T-helper 17 cell (primary cell): ENCODE results near the gene CALCOCO1. TPM values are rescaled to one million over a fixed set of nuclear protein-coding genes. Genes with fewer than 3 reads are reported as not detected.
"Not testable (repeated sequence)": the region's sequence is repeated elsewhere in the genome, so short reads cannot be mapped to it uniquely, and the experiment has no call there.

ENCODE experiments used
- ATAC-seq: fragments of 150-1000 bp; cut with Tn5 transposase; 2 replicates; pipeline ENCODE4 v1.10.0; 2021; ENCODE audit warnings: mild to moderate bottlenecking, moderate library complexity
- DNase-seq, 3 donors: peaks; one replicate each; pipeline versions ENCODE4 v3.0.0 to v3.0.0-alpha.2; 2020 to 2021
- H3K9me3 ChIP-seq: one replicate; pipeline ENCODE4 v1.7.0; 2013; ENCODE audit warnings: low read length, mild to moderate bottlenecking; ENCODE audit not compliant: control insufficient read depth, poor library complexity, severe bottlenecking
- H3K27ac Mint-ChIP-seq: one replicate; pipeline ENCODE4 v1.8.0; 2022; ENCODE audit warnings: mild to moderate bottlenecking, moderate library complexity, mixed read lengths
- H3K27me3 Mint-ChIP-seq: one replicate; pipeline ENCODE4 v1.8.0; 2022; ENCODE audit warnings: mixed read lengths
- H3K36me3 Mint-ChIP-seq: one replicate; pipeline ENCODE4 v1.8.0; 2022; ENCODE audit warnings: low read depth, mixed read lengths
- H3K4me1 Mint-ChIP-seq: one replicate; pipeline ENCODE4 v1.8.0; 2022; ENCODE audit warnings: mild to moderate bottlenecking, mixed read lengths
- H3K4me3 Mint-ChIP-seq: one replicate; pipeline ENCODE4 v1.8.0; 2022; ENCODE audit warnings: mild to moderate bottlenecking, moderate library complexity, mixed read lengths
- total RNA-seq, 4 donors: library from RNA in 2 of 4; stranded (reverse) in 2 of 4; gene quantifications; one replicate each; pipeline ENCODE4 v1.2.3 and lab custom pipeline; 2022 to 2026

Gene CALCOCO1
- total RNA-seq, result 100 to 1,000 TPM; 108 to 134 TPM
- 86.5 to 152 reads per million in 2 donors for total RNA-seq (lab: John Stamatoyannopoulos, UW)

- no peaks in the 10 kb centered on the region for H3K9me3 ChIP-seq
- Mint-ChIP-seq H3K36me3 (peaks cover 8% of the 10 kb centered on the region), H3K27ac (peak within 1 kb of the TSS; percentile 91), H3K4me3 (peak within 1 kb of the TSS; percentile 99), H3K4me1 (peaks cover 21% of the 10 kb centered on the region), H3K27me3 (no peaks in the 10 kb centered on the region)
- DNase-seq (peak; percentile 90 to 94 (median 91)), ATAC-seq (peak; percentile 98)
Observed at GRCh38 chr12:53727310-53728041, at the start of gene CALCOCO1. TSS of gene CALCOCO1 (minus strand) at chr12:53727452. CDS start at chr12:53725242, 2,210 bp downstream.

- DNase-seq (no peak), ATAC-seq (no peak)
- H3K4me1 Mint-ChIP-seq, result no peaks in the 10 kb centered on the region
- H3K4me3 Mint-ChIP-seq, result no peak overlapping the region
- no peaks in the 10 kb centered on the region for H3K9me3 ChIP-seq
- H3K27ac Mint-ChIP-seq, result no peak overlapping the region
- H3K27me3 Mint-ChIP-seq, result peaks cover 85% of the 10 kb centered on the region
- H3K36me3 Mint-ChIP-seq, result peaks cover 10% of the 10 kb centered on the region
Observed at GRCh38 chr12:53776872-53777271, 49.6 kb upstream of the CALCOCO1 start.

GRCh38 chr12:53775478-53776145 is 48.4 kb upstream of the CALCOCO1 start:
- no peak for DNase-seq
- H3K9me3 ChIP-seq, result no peaks in the 10 kb centered on the region
- Mint-ChIP-seq H3K27ac (no peak overlapping the region), H3K4me3 (no peak overlapping the region), H3K27me3 (peaks cover 82% of the 10 kb centered on the region), H3K4me1 (no peaks in the 10 kb centered on the region), H3K36me3 (peaks cover 10% of the 10 kb centered on the region)
- no peak for ATAC-seq

- Mint-ChIP-seq H3K36me3 (peaks cover 12% of the 10 kb centered on the region), H3K27me3 (peaks cover 82% of the 10 kb centered on the region), H3K4me3 (no peak overlapping the region), H3K27ac (no peak overlapping the region), H3K4me1 (peaks cover 4% of the 10 kb centered on the region)
- no peak for DNase-seq
- no peaks in the 10 kb centered on the region for H3K9me3 ChIP-seq
- no peak for ATAC-seq
Observed at GRCh38 chr12:53770281-53770680, 43.0 kb upstream of the CALCOCO1 start.

- DNase-seq, result no peak
- Mint-ChIP-seq H3K27me3 (peaks cover 82% of the 10 kb centered on the region), H3K27ac (no peak overlapping the region), H3K4me3 (no peak overlapping the region), H3K36me3 (peaks cover 10% of the 10 kb centered on the region), H3K4me1 (peaks cover 4% of the 10 kb centered on the region)
- H3K9me3 ChIP-seq, result no peaks in the 10 kb centered on the region
- no peak for ATAC-seq
Observed at GRCh38 chr12:53768976-53769375, 41.7 kb upstream of the CALCOCO1 start.

GRCh38 chr12:53766881-53767280 is 39.6 kb upstream of the CALCOCO1 start:
- no peaks in the 10 kb centered on the region for H3K9me3 ChIP-seq
- no peak for ATAC-seq
- H3K4me1 Mint-ChIP-seq, result peaks cover 4% of the 10 kb centered on the region
- H3K27ac Mint-ChIP-seq, result no peak overlapping the region
- H3K36me3 Mint-ChIP-seq, result peaks cover 11% of the 10 kb centered on the region
- no peak for DNase-seq
- H3K27me3 Mint-ChIP-seq, result peaks cover 83% of the 10 kb centered on the region
- H3K4me3 Mint-ChIP-seq, result no peak overlapping the region

GRCh38 chr12:53765891-53766290 is 38.6 kb upstream of the CALCOCO1 start:
- DNase-seq (no peak), ATAC-seq (no peak)
- H3K27ac Mint-ChIP-seq, result no peak overlapping the region
- no peaks in the 10 kb centered on the region for H3K9me3 ChIP-seq
- peaks cover 4% of the 10 kb centered on the region for H3K4me1 Mint-ChIP-seq
- peaks cover 84% of the 10 kb centered on the region for H3K27me3 Mint-ChIP-seq
- no peak overlapping the region for H3K4me3 Mint-ChIP-seq
- H3K36me3 Mint-ChIP-seq, result peaks cover 11% of the 10 kb centered on the region

GRCh38 chr12:53764615-53765014 is 37.4 kb upstream of the CALCOCO1 start:
- Mint-ChIP-seq H3K27me3 (peaks cover 83% of the 10 kb centered on the region), H3K4me1 (peaks cover 4% of the 10 kb centered on the region), H3K27ac (no peak overlapping the region), H3K36me3 (peaks cover 11% of the 10 kb centered on the region), H3K4me3 (no peak overlapping the region)
- ATAC-seq (no peak), DNase-seq (no peak)
- H3K9me3 ChIP-seq, result no peaks in the 10 kb centered on the region

- not testable (repeated sequence) for H3K9me3 ChIP-seq, H3K4me1 Mint-ChIP-seq, H3K27ac Mint-ChIP-seq, DNase-seq, ATAC-seq, H3K4me3 Mint-ChIP-seq
- peaks cover 16% of the 10 kb centered on the region for H3K36me3 Mint-ChIP-seq
- peaks cover 93% of the 10 kb centered on the region for H3K27me3 Mint-ChIP-seq
Observed at GRCh38 chr12:53762793-53763192, 35.5 kb upstream of the CALCOCO1 start.

GRCh38 chr12:53761306-53761705 is 34.1 kb upstream of the CALCOCO1 start:
- peaks cover 85% of the 10 kb centered on the region for H3K27me3 Mint-ChIP-seq
- H3K27ac Mint-ChIP-seq, result peak overlapping the region; percentile 63
- H3K36me3 Mint-ChIP-seq, result peaks cover 12% of the 10 kb centered on the region
- H3K9me3 ChIP-seq, result no peaks in the 10 kb centered on the region
- DNase-seq (no peak), ATAC-seq (no peak)
- H3K4me1 Mint-ChIP-seq, result peaks cover 9% of the 10 kb centered on the region
- no peak overlapping the region for H3K4me3 Mint-ChIP-seq

- peaks cover 8% of the 10 kb centered on the region for H3K36me3 Mint-ChIP-seq
- peaks cover 12% of the 10 kb centered on the region for H3K4me1 Mint-ChIP-seq
- ATAC-seq, result no peak
- no peak for DNase-seq
- peaks cover 78% of the 10 kb centered on the region for H3K27me3 Mint-ChIP-seq
- no peak overlapping the region for H3K27ac Mint-ChIP-seq
- H3K9me3 ChIP-seq, result no peaks in the 10 kb centered on the region
- H3K4me3 Mint-ChIP-seq, result no peak overlapping the region
Observed at GRCh38 chr12:53759261-53759660, 32.0 kb upstream of the CALCOCO1 start.

GRCh38 chr12:53758730-53759103 is 31.5 kb upstream of the CALCOCO1 start:
- H3K27ac Mint-ChIP-seq, result peak overlapping the region; percentile 71
- peaks cover 8% of the 10 kb centered on the region for H3K36me3 Mint-ChIP-seq
- no peak for ATAC-seq
- peaks cover 12% of the 10 kb centered on the region for H3K4me1 Mint-ChIP-seq
- no peak overlapping the region for H3K4me3 Mint-ChIP-seq
- H3K9me3 ChIP-seq, result no peaks in the 10 kb centered on the region
- DNase-seq, result no peak
- H3K27me3 Mint-ChIP-seq, result peaks cover 73% of the 10 kb centered on the region

- Mint-ChIP-seq H3K36me3 (peaks cover 6% of the 10 kb centered on the region), H3K27ac (peak overlapping the region; percentile 71), H3K4me1 (peaks cover 12% of the 10 kb centered on the region), H3K4me3 (no peak overlapping the region), H3K27me3 (peaks cover 67% of the 10 kb centered on the region)
- H3K9me3 ChIP-seq, result no peaks in the 10 kb centered on the region
- ATAC-seq (no peak), DNase-seq (no peak)
Observed at GRCh38 chr12:53758081-53758729, 31.0 kb upstream of the CALCOCO1 start.
